HepG2 (cell line): ENCODE measurements around the gene IGFBP6. TPM values are rescaled to one million over a fixed set of nuclear protein-coding genes. Genes with fewer than 3 reads are reported as not detected.

ENCODE experiments used
- ATAC-seq: fragments of 200-7000 bp; cut with Tn5 transposase; 3 replicates; pipeline ENCODE4 v1.9.1; 2020; ENCODE audit warnings: mild to moderate bottlenecking, moderate library complexity
- BruUV-seq: library from RNA; stranded (reverse); fragments of 400-500 nt; replicated peaks from 2 replicates; lab custom pipeline; 2021; lab: Mats Ljungman, UMichigan
- CTCF ChIA-PET: fragments of 300-600 bp; formaldehyde crosslinking; extraction: SDS; loops from one replicate; lab custom pipeline; 2021; ENCODE audit warnings: low total read pairs, inconsistent platforms, low intra/inter-chr PET ratio; lab: Yijun Ruan, JAX
- POLR2A ChIA-PET: fragments of 350-600 bp; sonication (Branson Sonifier 250); formaldehyde crosslinking; loops from one replicate; lab custom pipeline; 2020; ENCODE audit warnings: antibody characterized with exemption, inconsistent platforms; lab: Yijun Ruan, JAX
- DNase-seq: peaks from one replicate; pipeline ENCODE4 v3.0.0-alpha.2; 2015; ENCODE audit warnings: low spot score
- FAIRE-seq: peaks from 3 replicates; lab custom pipeline; 2011; peaks lifted over from hg19 to GRCh38; lab: Jason Lieb, UNC
- H2AFZ ChIP-seq: one replicate; pipeline ENCODE4 v1.6.1; 2011; ENCODE audit warnings: low read length, inconsistent platforms
- H3K27ac ChIP-seq: fragments of 300-600 bp; 3 replicates; pipeline ENCODE4 v1.8.0; 2011; ENCODE audit warnings: mixed run types, mild to moderate bottlenecking, mixed read lengths, low read length, inconsistent platforms; ENCODE audit not compliant: insufficient read depth; ENCODE audit errors: extremely low read length
- H3K27me3 ChIP-seq, 2 experiments: fragments of 200-600 bp in 1 of 2; 2 replicates in 1 of 2; 3 replicates in 1 of 2; pipeline versions ENCODE4 v1.6.0 to v1.8.0; 2011; ENCODE audit warnings: low read length in 2 of 2, mild to moderate bottlenecking in 2 of 2, moderate library complexity in 2 of 2, inconsistent platforms in 1 of 2; ENCODE audit not compliant: insufficient read depth in 2 of 2, control insufficient read depth in 1 of 2
- H3K36me3 ChIP-seq, 2 experiments: fragments of 200-600 bp in 1 of 2; replicated peaks in 1 of 2; 2 replicates in 1 of 2; 3 replicates in 1 of 2; pipeline versions ENCODE4 v1.5.1 to v1.8.0; 2011; ENCODE audit warnings: low read length in 2 of 2, inconsistent platforms in 1 of 2; ENCODE audit not compliant: insufficient read depth in 2 of 2, control insufficient read depth in 1 of 2
- H3K4me1 ChIP-seq: 2 replicates; pipeline ENCODE4 v1.5.1; 2012; ENCODE audit warnings: low read length, inconsistent platforms; ENCODE audit not compliant: insufficient read depth
- H3K4me2 ChIP-seq: 2 replicates; pipeline ENCODE4 v1.6.0; 2011; ENCODE audit warnings: low read depth, low read length, inconsistent platforms
- H3K4me3 ChIP-seq, 3 experiments: fragments of 200-600 bp in 1 of 3; sonication (generic), shearing (Covaris generic) in 1 of 3; replicated peaks in 1 of 3; 2 replicates each; pipeline ENCODE4 v1.5.1; 2011 to 2016; ENCODE audit warnings: low read length in 3 of 3, inconsistent platforms in 2 of 3, low read depth in 2 of 3, mild to moderate bottlenecking in 2 of 3, control low read depth in 1 of 3, mixed read lengths in 1 of 3; ENCODE audit not compliant: insufficient read depth in 1 of 3
- H3K79me2 ChIP-seq: one replicate; pipeline ENCODE4 v1.6.1; 2011; ENCODE audit warnings: low read length, inconsistent platforms; ENCODE audit not compliant: insufficient read depth
- H3K9ac ChIP-seq: 2 replicates; pipeline ENCODE4 v1.6.0; 2011; ENCODE audit warnings: mild to moderate bottlenecking, low read depth, low read length, inconsistent platforms; ENCODE audit not compliant: insufficient read depth
- H3K9me3 ChIP-seq: 2 replicates; pipeline ENCODE4 v1.5.1; 2012; ENCODE audit warnings: mild to moderate bottlenecking, low read length
- H4K20me1 ChIP-seq: 2 replicates; pipeline ENCODE4 v1.6.0; 2011; ENCODE audit warnings: inconsistent platforms, mild to moderate bottlenecking, low read length, moderate library complexity; ENCODE audit not compliant: insufficient read depth
- BORCS8-MEF2B ChIP-seq: sonication (generic); formaldehyde crosslinking; IDR thresholded peaks from 2 replicates; pipeline ENCODE4 v1.8.0; 2022; ENCODE audit warnings: mild to moderate bottlenecking, missing genetic modification reagents
- CTCF ChIP-seq: sonication (generic); formaldehyde crosslinking; IDR thresholded peaks from 2 replicates; pipeline ENCODE4 v1.5.0; 2020; ENCODE audit warnings: mild to moderate bottlenecking, missing genetic modification reagents, moderate library complexity
- FOSL2 ChIP-seq: sonication (generic); formaldehyde crosslinking; IDR thresholded peaks from 2 replicates; pipeline ENCODE4 v1.4.0; 2020; ENCODE audit warnings: missing genetic modification reagents
- HNRNPL ChIP-seq: fragments of 200-400 bp; formaldehyde crosslinking; IDR thresholded peaks from 2 replicates; pipeline ENCODE4 v1.6.1; 2017; ENCODE audit warnings: mild to moderate bottlenecking, low read depth, low read length
- KDM2A ChIP-seq: sonication (generic); formaldehyde crosslinking; IDR thresholded peaks from 2 replicates; pipeline ENCODE4 v1.4.0; 2020; ENCODE audit warnings: low read depth, missing genetic modification reagents, borderline replicate concordance
- PHF8 ChIP-seq: sonication (generic); formaldehyde crosslinking; IDR thresholded peaks from 2 replicates; pipeline ENCODE4 v1.5.0; 2020; ENCODE audit warnings: missing genetic modification reagents
- RBFOX2 ChIP-seq: fragments of 200-400 bp; formaldehyde crosslinking; IDR thresholded peaks from 2 replicates; pipeline ENCODE4 v1.6.1; 2017; ENCODE audit warnings: low read depth, mild to moderate bottlenecking, low read length
- RFX1 ChIP-seq: fragments of 450-650 bp; IDR thresholded peaks from 2 replicates; pipeline ENCODE4 v1.6.1; 2017
- SIX4 ChIP-seq: sonication (generic); formaldehyde crosslinking; IDR thresholded peaks from 2 replicates; pipeline ENCODE4 v1.4.0; 2020; ENCODE audit warnings: missing genetic modification reagents
- ZBTB7B ChIP-seq: sonication (generic); formaldehyde crosslinking; IDR thresholded peaks from 2 replicates; pipeline ENCODE4 v1.4.0; 2020; ENCODE audit warnings: missing genetic modification reagents
- ZNF205 ChIP-seq: IDR thresholded peaks from 2 replicates; pipeline ENCODE4 v1.6.1; 2018; ENCODE audit warnings: missing biosample characterization, missing genetic modification reagents
- ZNF691 ChIP-seq: sonication (generic); formaldehyde crosslinking; IDR thresholded peaks from 2 replicates; pipeline ENCODE4 v1.4.0; 2020; ENCODE audit warnings: missing genetic modification reagents, low read depth, mild to moderate bottlenecking, borderline replicate concordance
- WGBS: methylation state at CpG from one replicate; pipeline ENCODE4 v1.1.6; 2017; ENCODE audit warnings: low lambda C conversion rate; 5-methylcytosine and 5-hydroxymethylcytosine counted together
- in situ Hi-C: cut with HindIII; loops from 2 replicates; pipeline ENCODE4 v1.10.0; 2017; ENCODE audit warnings: low pct_unique_long_range_greater_than_20kb; ENCODE audit not compliant: extremely low pct_ligation_motif_present
- intact Hi-C: fragments of 100-400 bp; cut with micrococcal nuclease; formaldehyde crosslinking; loops from one replicate; pipeline ENCODE4 v1.10.0; 2022; ENCODE audit not compliant: unreplicated experiment
- polyA plus RNA-seq, 8 experiments: library from polyadenylated mRNA; depleted of rRNA in 3 of 8; stranded (reverse) in 7 of 8; unstranded in 1 of 8; fragments of >200 nt; fragmentation: Illumina TruSeq in 4 of 8; extraction: Trizol in 4 of 8; gene quantifications; 2 replicates each; pipeline versions ENCODE4 v1.2.1 to v1.2.3, GENCODE V29; 2011 to 2016; ENCODE audit warnings: low read depth in 4 of 8, missing spikeins in 1 of 8, mixed read lengths in 1 of 8; ENCODE audit not compliant: insufficient read depth in 1 of 8
- total RNA-seq, 5 experiments: library from RNA; depleted of rRNA; stranded (reverse); fragments of >200 nt; fragmentation: Illumina TruSeq; extraction: Trizol; gene quantifications; 2 replicates each; pipeline ENCODE4 v1.2.3, GENCODE V29; 2016; ENCODE audit warnings: low read depth in 1 of 5
- TF ChIP-seq, protein P1 (sequence below): sonication (generic); formaldehyde crosslinking; IDR thresholded peaks from 2 replicates; pipeline ENCODE4; 2020; ENCODE audit warnings: missing genetic modification reagents, mild to moderate bottlenecking, borderline replicate concordance

IGFBP6 gene
- total and polyA plus RNA-seq, 2 of the 13 experiments (the other 11 are each of a cell fraction or from before 2014, with no cell fraction given) = 3.9 to 25.2 TPM

DNA sequence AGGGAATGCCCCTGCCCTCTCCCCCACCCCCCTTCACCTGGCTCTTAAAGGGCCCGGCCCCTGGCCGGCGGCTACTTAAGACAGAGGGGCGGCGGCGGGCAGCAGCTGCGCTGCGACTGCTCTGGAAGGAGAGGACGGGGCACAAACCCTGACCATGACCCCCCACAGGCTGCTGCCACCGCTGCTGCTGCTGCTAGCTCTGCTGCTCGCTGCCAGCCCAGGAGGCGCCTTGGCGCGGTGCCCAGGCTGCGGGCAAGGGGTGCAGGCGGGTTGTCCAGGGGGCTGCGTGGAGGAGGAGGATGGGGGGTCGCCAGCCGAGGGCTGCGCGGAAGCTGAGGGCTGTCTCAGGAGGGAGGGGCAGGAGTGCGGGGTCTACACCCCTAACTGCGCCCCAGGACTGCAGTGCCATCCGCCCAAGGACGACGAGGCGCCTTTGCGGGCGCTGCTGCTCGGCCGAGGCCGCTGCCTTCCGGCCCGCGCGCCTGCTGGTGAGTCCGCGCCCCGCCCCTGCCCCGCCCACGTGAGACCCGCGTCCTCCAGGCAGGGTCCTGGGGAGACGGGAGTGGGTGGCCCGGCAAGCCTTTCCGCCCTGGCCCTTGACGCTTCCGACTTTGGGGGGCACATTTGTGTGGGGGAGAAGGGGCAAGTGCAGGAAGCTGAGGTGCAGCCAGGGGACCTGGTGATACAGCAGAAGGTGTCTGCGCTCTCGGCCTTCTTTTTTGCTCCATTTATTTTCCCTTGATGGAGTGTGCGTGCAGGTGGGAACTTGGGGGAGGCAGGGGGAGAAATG is at the start of gene IGFBP6 (continued):
- peak; percentile 68 for TF ChIP-seq RBFOX2
- no peak for TF ChIP-seq RFX1

DNA sequence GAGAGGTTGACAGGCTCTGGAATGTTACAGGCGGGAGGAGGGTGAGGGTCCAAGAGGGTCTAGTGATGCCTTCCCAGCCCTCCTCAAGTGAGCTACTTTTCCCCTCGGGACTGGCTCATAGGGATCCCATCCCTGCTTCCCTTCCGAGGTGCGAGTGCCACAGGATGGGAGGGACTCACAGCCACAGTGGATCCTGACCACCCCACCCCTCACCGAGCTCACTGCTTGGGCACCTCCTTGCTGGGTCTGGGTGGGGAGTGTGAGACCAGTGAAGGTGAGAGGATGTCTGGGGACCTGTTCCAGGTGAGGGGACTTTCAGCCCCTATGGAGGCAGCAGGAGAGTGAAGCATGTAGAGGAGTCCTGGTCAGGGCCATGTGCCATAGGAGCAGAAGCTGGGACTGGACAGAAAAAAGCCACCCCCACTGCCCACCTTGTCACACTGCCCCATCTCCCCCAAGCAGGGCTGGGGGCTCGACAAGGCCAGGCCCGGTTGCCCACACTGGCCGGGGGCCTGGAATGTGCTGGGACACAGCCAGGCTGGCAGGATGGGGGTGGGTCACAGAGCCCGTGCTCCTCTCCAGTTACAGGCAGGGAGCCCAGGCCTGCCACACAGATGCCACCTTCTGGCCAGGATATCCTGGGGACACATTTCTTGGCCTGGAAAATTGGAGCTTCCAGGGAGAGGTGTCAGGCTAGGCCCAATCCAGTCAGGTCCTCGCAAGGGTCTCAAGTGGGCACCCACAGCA is 49.3 kb upstream of the IGFBP6 start:
- Histone ChIP-seq H3K79me2 (peaks cover 18% of the 10 kb centered on the region), H4K20me1 (no peaks in the 10 kb centered on the region), H3K9ac (peak overlapping the region; percentile 77), H3K27me3 (no peaks in the 10 kb centered on the region; a peak in 1 of 5 replicates), H3K36me3 (no peaks in the 10 kb centered on the region), H3K4me1 (peaks cover 79% of the 10 kb centered on the region), H3K27ac (peak overlapping the region; percentile 89), H3K4me2 (peak overlapping the region; percentile 95), H3K9me3 (no peaks in the 10 kb centered on the region), H3K4me3 (peak overlapping the region; percentile 59 to 80 (median 74)), H2AFZ (no peak overlapping the region)
- FAIRE-seq = no peak
- intact Hi-C loops (no loop called here), in situ Hi-C loops (no loop called here)
- ATAC-seq = peak; percentile 13
- ChIA-PET POLR2A (interaction anchor here (0.7 to 8.3 kb wide), 21 partner anchors 7 to 273 kb away, joined by 3 to 83 read pairs (median 4); partner anchors contain the start of genes AAAS, CSAD, EIF4B and IGFBP6), CTCF (interaction anchor here (1.6 to 1.7 kb wide), 2 partner anchors 9 to 13 kb away, joined by 4 read pairs; no protein-coding TSS in a partner anchor)
- no TSS peak for BruUV-seq
- peak; percentile 68 for DNase-seq
- WGBS = 0% methylated on average over 8 of the region's 10 CpGs
- peak; percentile 99 for TF ChIP-seq HNRNPL
- peak; percentile 51 for TF ChIP-seq PHF8 (CRISPR knock-in tag)
- TF ChIP-seq ZNF205 (CRISPR knock-in tag) = 0 out of 2 replicates have a peak, but pooled peaks have one; percentile 30
- TF ChIP-seq ZBTB7B (CRISPR knock-in tag) = 0 out of 2 replicates have a peak, but pooled peaks have one; percentile 30
- TF ChIP-seq ZNF691 (CRISPR knock-in tag) = peak; percentile 57; the same call in 1 of the 2 replicates
- TF ChIP-seq CTCF = peak; percentile 71
- TF ChIP-seq, protein P1, sequence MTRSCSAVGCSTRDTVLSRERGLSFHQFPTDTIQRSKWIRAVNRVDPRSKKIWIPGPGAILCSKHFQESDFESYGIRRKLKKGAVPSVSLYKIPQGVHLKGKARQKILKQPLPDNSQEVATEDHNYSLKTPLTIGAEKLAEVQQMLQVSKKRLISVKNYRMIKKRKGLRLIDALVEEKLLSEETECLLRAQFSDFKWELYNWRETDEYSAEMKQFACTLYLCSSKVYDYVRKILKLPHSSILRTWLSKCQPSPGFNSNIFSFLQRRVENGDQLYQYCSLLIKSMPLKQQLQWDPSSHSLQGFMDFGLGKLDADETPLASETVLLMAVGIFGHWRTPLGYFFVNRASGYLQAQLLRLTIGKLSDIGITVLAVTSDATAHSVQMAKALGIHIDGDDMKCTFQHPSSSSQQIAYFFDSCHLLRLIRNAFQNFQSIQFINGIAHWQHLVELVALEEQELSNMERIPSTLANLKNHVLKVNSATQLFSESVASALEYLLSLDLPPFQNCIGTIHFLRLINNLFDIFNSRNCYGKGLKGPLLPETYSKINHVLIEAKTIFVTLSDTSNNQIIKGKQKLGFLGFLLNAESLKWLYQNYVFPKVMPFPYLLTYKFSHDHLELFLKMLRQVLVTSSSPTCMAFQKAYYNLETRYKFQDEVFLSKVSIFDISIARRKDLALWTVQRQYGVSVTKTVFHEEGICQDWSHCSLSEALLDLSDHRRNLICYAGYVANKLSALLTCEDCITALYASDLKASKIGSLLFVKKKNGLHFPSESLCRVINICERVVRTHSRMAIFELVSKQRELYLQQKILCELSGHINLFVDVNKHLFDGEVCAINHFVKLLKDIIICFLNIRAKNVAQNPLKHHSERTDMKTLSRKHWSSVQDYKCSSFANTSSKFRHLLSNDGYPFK (CRISPR knock-in tag) = peak; percentile 55; the same call in 1 of the 2 replicates
- TF ChIP-seq KDM2A (CRISPR knock-in tag) = 0 out of 2 replicates have a peak, but pooled peaks have one; percentile 17
- TF ChIP-seq SIX4 (CRISPR knock-in tag) = peak; percentile 22; the same call in 1 of the 2 replicates
- 0 out of 2 replicates have a peak, but pooled peaks have one; percentile 8 for TF ChIP-seq BORCS8-MEF2B (CRISPR knock-in tag)
- peak; percentile 18; the same call in 1 of the 2 replicates for TF ChIP-seq FOSL2 (CRISPR knock-in tag)
